Measurements from ENCODE around the gene SLC1A7.

Gene SLC1A7

DNA sequence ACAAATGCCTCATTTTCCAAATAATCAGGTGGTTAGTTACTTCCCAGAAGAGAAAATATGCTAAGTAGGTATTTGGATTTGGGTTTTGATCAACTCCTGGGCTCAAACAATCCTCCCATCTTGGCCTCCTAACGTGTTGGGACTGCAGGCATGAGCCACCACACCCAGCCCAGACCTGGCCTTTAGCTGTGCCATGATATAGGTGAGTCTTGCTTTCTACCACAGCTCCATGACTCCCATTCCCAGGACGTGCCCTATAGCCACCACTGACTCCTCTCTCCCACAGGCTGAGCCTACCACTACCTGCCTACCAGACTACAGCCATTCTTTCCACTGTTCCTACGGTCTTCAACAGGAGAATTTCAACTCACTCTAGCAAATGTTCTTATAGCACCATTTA lies 1.8 kb upstream of the SLC1A7 start:
- Histone ChIP-seq H3K4me1 (ENCODE audit: insufficient read depth, low read length) (peaks cover 8% of the 10 kb centered on the region; the same call in 1 of the 2 replicates), H3K9me3 (ENCODE audit: insufficient read depth, low read depth, low read length) (no peaks in the 10 kb centered on the region), H3K36me3 (ENCODE audit: insufficient read depth, low read length) (no peaks in the 10 kb centered on the region), H3K4me3 (ENCODE audit: low read length) (no peak overlapping the region), H3K9ac (ENCODE audit: low read depth, low read length) (no peak overlapping the region), H3K27me3 (ENCODE audit: insufficient read depth, low read length) (no peaks in the 10 kb centered on the region), H3K27ac (ENCODE audit: low read depth, low read length) (no peak overlapping the region)
- WGBS = 66% methylated on average over 3 of the region's 3 CpGs

GRCh38 chr1:53143527-53143926 lies 1.1 kb upstream of the SLC1A7 start:
- Histone ChIP-seq H3K9me3 (ENCODE audit: insufficient read depth, low read depth, low read length) (no peaks in the 10 kb centered on the region), H3K27ac (ENCODE audit: low read depth, low read length) (no peak overlapping the region), H3K36me3 (ENCODE audit: insufficient read depth, low read length) (no peaks in the 10 kb centered on the region)

DNA sequence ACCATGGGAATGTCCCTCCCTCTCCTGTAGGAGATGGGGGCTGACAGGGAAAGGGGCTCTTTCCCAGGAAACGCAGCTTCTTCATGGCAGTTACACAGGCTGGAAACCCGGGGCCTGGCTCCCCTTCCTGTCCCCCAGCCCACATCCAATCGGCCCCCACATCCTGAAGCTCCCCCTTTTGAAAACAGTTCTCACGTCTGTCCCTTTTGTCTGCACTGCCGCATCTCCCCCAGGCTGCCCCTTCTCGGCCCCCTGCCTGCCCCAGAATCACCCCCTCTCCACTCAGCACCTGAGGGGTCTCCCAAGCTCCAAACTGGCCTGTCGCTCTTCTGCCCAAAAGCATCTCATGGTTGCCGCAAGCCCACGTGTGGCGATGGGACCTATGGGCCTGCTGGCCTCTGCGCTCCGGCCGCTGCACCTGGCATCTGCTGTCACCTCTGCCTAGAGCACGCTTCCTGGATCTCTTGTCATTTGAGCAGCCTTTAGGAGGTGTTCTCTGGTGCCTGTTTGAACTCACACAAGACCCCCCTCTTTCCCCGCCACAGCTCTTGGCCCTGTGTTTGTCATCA lies 867 bp downstream of the SLC1A7 start:
- Histone ChIP-seq H3K27ac (ENCODE audit: low read depth, low read length) (no peak overlapping the region), H3K9me3 (ENCODE audit: insufficient read depth, low read depth, low read length) (peaks cover 12% of the 10 kb centered on the region), H3K4me3 (ENCODE audit: low read length) (no peak overlapping the region), H3K9ac (ENCODE audit: low read depth, low read length) (no peak overlapping the region), H3K4me1 (ENCODE audit: insufficient read depth, low read length) (peaks cover 8% of the 10 kb centered on the region; the same call in 1 of the 2 replicates), H3K36me3 (ENCODE audit: insufficient read depth, low read length) (no peaks in the 10 kb centered on the region), H3K27me3 (ENCODE audit: insufficient read depth, low read length) (no peaks in the 10 kb centered on the region)
- WGBS = 85% methylated on average over 15 of the region's 15 CpGs

More at GRCh38 chr1:53143527-53143926, 1.1 kb upstream of the SLC1A7 start:
- Histone ChIP-seq H3K4me3 (ENCODE audit: low read length) (no peak overlapping the region), H3K27me3 (ENCODE audit: insufficient read depth, low read length) (no peaks in the 10 kb centered on the region), H3K4me1 (ENCODE audit: insufficient read depth, low read length) (peaks cover 8% of the 10 kb centered on the region; the same call in 1 of the 2 replicates), H3K9ac (ENCODE audit: low read depth, low read length) (no peak overlapping the region)
- 88% methylated on average over 4 of the region's 4 CpGs for whole genome bisulfite sequencing

DNA sequence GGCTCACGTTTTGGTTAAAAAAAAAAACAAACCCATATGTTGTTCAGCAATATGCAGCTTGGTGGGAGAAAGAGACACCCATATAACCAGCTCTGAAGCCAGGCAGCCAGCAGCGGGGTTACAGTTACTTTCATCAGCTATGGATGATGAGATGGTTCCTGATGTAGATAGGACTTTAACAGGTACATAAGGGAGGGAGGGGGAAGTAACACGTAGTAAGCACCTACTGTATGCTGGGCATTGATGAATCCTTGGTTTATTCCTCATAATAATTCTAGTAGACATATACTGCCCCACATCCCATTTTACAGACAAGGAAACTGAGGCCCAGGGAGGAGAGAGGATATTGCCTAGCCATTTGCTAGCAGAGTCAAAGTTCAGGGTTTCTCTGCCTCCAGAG lies 2.0 kb downstream of the SLC1A7 start:
- Histone ChIP-seq H3K27ac (ENCODE audit: low read depth, low read length) (no peak overlapping the region), H3K9me3 (ENCODE audit: insufficient read depth, low read depth, low read length) (peaks cover 12% of the 10 kb centered on the region), H3K4me1 (ENCODE audit: insufficient read depth, low read length) (peaks cover 3% of the 10 kb centered on the region; the same call in 1 of the 2 replicates), H3K4me3 (ENCODE audit: low read length) (no peak overlapping the region), H3K27me3 (ENCODE audit: insufficient read depth, low read length) (no peaks in the 10 kb centered on the region), H3K36me3 (ENCODE audit: insufficient read depth, low read length) (no peaks in the 10 kb centered on the region), H3K9ac (ENCODE audit: low read depth, low read length) (no peak overlapping the region)
- 87% methylated on average over 3 of the region's 3 CpGs for WGBS

- H3K27ac ChIP-seq (ENCODE audit: low read depth, low read length) = no peak overlapping the region
- no peak overlapping the region for H3K4me3 ChIP-seq (ENCODE audit: low read length)
- peaks cover 12% of the 10 kb centered on the region for H3K9me3 ChIP-seq (ENCODE audit: insufficient read depth, low read depth, low read length)
- peaks cover 3% of the 10 kb centered on the region; the same call in 1 of the 2 replicates for H3K4me1 ChIP-seq (ENCODE audit: insufficient read depth, low read length)
- no peak overlapping the region for H3K9ac ChIP-seq (ENCODE audit: low read depth, low read length)
- no peaks in the 10 kb centered on the region for H3K27me3 ChIP-seq (ENCODE audit: insufficient read depth, low read length)
- H3K36me3 ChIP-seq (ENCODE audit: insufficient read depth, low read length) = no peaks in the 10 kb centered on the region
Observed at GRCh38 chr1:53139951-53140361, 2.5 kb downstream of the SLC1A7 start.

- Histone ChIP-seq H3K27me3 (ENCODE audit: insufficient read depth, low read length) (no peaks in the 10 kb centered on the region), H3K9ac (ENCODE audit: low read depth, low read length) (no peak overlapping the region), H3K27ac (ENCODE audit: low read depth, low read length) (no peak overlapping the region), H3K9me3 (ENCODE audit: insufficient read depth, low read depth, low read length) (peaks cover 12% of the 10 kb centered on the region), H3K4me3 (ENCODE audit: low read length) (no peak overlapping the region), H3K4me1 (ENCODE audit: insufficient read depth, low read length) (peaks cover 3% of the 10 kb centered on the region; the same call in 1 of the 2 replicates), H3K36me3 (ENCODE audit: insufficient read depth, low read length) (no peaks in the 10 kb centered on the region)
- WGBS = 91% methylated on average over 8 of the region's 8 CpGs
Observed at GRCh38 chr1:53138991-53139884, 3.2 kb downstream of the SLC1A7 start.

GRCh38 chr1:53137729-53138128 lies 4.7 kb downstream of the SLC1A7 start:
- no peak overlapping the region for H3K27ac ChIP-seq (ENCODE audit: low read depth, low read length)
- peaks cover 12% of the 10 kb centered on the region for H3K9me3 ChIP-seq (ENCODE audit: insufficient read depth, low read depth, low read length)
- no peak overlapping the region for H3K4me3 ChIP-seq (ENCODE audit: low read length)
- WGBS = 78% methylated on average over 1 of the region's 1 CpG
- peaks cover 3% of the 10 kb centered on the region; the same call in 1 of the 2 replicates for H3K4me1 ChIP-seq (ENCODE audit: insufficient read depth, low read length)
- H3K36me3 ChIP-seq (ENCODE audit: insufficient read depth, low read length) = no peaks in the 10 kb centered on the region
- H3K27me3 ChIP-seq (ENCODE audit: insufficient read depth, low read length) = no peaks in the 10 kb centered on the region
- no peak overlapping the region for H3K9ac ChIP-seq (ENCODE audit: low read depth, low read length)

DNA sequence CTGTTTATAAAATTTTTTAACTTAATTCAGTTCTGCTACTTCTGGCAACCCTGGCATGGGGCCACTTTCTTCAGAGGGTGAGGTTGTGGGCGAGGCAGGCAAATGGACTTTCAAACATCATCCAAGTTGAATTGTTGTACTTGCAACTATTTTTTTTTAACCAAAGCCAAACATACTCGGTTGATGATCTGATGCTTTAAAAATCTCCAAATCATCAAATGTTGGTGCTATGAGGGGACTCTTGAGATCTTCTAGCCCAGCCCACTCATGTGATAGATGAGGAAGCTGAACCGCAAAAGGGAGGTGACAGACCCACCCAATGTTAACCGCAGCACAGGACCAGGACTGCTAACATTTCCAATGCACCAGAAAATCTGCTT lies 6.7 kb downstream of the SLC1A7 start:
- 97% methylated on average over 4 of the region's 4 CpGs for WGBS
- no peak overlapping the region for H3K27ac ChIP-seq (ENCODE audit: low read depth, low read length)
- H3K4me3 ChIP-seq (ENCODE audit: low read length) = no peak overlapping the region
- no peaks in the 10 kb centered on the region for H3K36me3 ChIP-seq (ENCODE audit: insufficient read depth, low read length)
- H3K4me1 ChIP-seq (ENCODE audit: insufficient read depth, low read length) = peaks cover 3% of the 10 kb centered on the region; the same call in 1 of the 2 replicates
- no peak overlapping the region for H3K9ac ChIP-seq (ENCODE audit: low read depth, low read length)
- peaks cover 12% of the 10 kb centered on the region for H3K9me3 ChIP-seq (ENCODE audit: insufficient read depth, low read depth, low read length)
- H3K27me3 ChIP-seq (ENCODE audit: insufficient read depth, low read length) = no peaks in the 10 kb centered on the region

DNA sequence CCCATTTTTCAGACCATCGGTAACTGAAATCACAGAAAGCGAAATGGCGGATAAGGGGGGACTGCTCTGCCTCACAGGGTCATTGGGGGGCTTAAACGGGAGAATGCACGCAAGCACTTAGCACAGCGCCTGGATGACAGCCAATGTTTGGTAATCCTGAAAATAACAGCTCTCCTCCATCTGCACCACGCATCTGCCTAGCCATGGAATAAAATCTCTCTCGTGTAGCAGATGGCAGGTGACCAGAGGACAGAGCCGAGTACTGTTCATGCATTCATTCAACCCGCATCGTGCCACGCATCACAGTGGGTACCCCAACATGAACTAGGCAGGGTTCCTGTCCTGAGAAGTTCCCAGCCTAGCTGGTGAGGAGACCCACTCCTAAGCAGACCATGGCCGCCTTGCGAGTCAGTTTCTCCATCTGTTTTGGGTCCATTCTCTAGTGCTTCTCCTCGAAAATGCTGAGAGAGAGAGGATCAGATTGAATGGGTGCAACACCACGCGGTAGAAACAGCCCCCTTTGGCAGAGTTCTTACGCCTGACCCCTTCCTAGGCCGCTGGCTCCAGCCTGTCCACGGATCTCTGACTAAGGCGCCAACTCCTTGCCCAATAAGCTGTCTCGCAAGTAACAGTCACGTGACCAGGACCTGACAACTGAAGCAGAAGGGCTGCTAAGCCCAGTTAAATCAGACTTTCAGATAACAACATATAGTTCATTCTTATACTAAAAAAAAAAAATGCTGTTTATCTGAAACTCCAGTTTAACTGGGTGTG lies 7.3 kb downstream of the SLC1A7 start:
- Histone ChIP-seq H3K9me3 (ENCODE audit: insufficient read depth, low read depth, low read length) (peaks cover 12% of the 10 kb centered on the region), H3K36me3 (ENCODE audit: insufficient read depth, low read length) (no peaks in the 10 kb centered on the region), H3K4me1 (ENCODE audit: insufficient read depth, low read length) (peaks cover 3% of the 10 kb centered on the region; the same call in 1 of the 2 replicates), H3K9ac (ENCODE audit: low read depth, low read length) (no peak overlapping the region), H3K27ac (ENCODE audit: low read depth, low read length) (no peak overlapping the region), H3K4me3 (ENCODE audit: low read length) (no peak overlapping the region), H3K27me3 (ENCODE audit: insufficient read depth, low read length) (no peaks in the 10 kb centered on the region)
- WGBS = 91% methylated on average over 23 of the region's 23 CpGs

- H3K9me3 ChIP-seq (ENCODE audit: insufficient read depth, low read depth, low read length) = peaks cover 12% of the 10 kb centered on the region
- no peaks in the 10 kb centered on the region for H3K27me3 ChIP-seq (ENCODE audit: insufficient read depth, low read length)
- H3K36me3 ChIP-seq (ENCODE audit: insufficient read depth, low read length) = no peaks in the 10 kb centered on the region
- H3K27ac ChIP-seq (ENCODE audit: low read depth, low read length) = no peak overlapping the region
- H3K9ac ChIP-seq (ENCODE audit: low read depth, low read length) = no peak overlapping the region
- no peaks in the 10 kb centered on the region for H3K4me1 ChIP-seq (ENCODE audit: insufficient read depth, low read length)
- 96% methylated on average over 7 of the region's 7 CpGs for WGBS
- no peak overlapping the region for H3K4me3 ChIP-seq (ENCODE audit: low read length)
Observed at GRCh38 chr1:53134042-53134485, 8.4 kb downstream of the SLC1A7 start.

Measured in HUES64 (cell line).